BJ (cell line): Measurements from ENCODE around the gene ACSF2. TPM values are rescaled to one million over a fixed set of nuclear protein-coding genes. Genes with fewer than 3 reads are reported as not detected.

Experiments used
- CTCF ChIA-PET: fragments of 350-600 bp; formaldehyde crosslinking; extraction: SDS; loops from one replicate; lab custom pipeline; 2021; ENCODE audit warnings: antibody characterized with exemption, inconsistent platforms; lab: Yijun Ruan, JAX
- POLR2A ChIA-PET: fragments of 300-600 bp; sonication (Branson Sonifier 250); formaldehyde crosslinking; extraction: SDS; loops from one replicate; lab custom pipeline; 2021; ENCODE audit warnings: antibody characterized with exemption; lab: Charles Lee
- DNase-seq: peaks from one replicate; pipeline ENCODE4 v3.0.0-alpha.2; 2011; ENCODE audit warnings: low read depth
- H3K27me3 ChIP-seq: 2 replicates; pipeline ENCODE4 v1.6.0; 2011; ENCODE audit warnings: low read length; ENCODE audit not compliant: control insufficient read depth, insufficient read depth
- H3K36me3 ChIP-seq: 2 replicates; pipeline ENCODE4 v1.5.1; 2011; ENCODE audit warnings: low read length; ENCODE audit not compliant: control insufficient read depth, insufficient read depth
- H3K4me3 ChIP-seq: 2 replicates; pipeline ENCODE4 v1.5.1; 2011; ENCODE audit warnings: low read depth, mild to moderate bottlenecking, control low read depth, low read length
- CTCF ChIP-seq: IDR thresholded peaks from 2 replicates; pipeline ENCODE4 v1.5.1; 2011; ENCODE audit warnings: low read depth, mild to moderate bottlenecking, control low read depth, inconsistent platforms, low read length, moderate library complexity; ENCODE audit not compliant: insufficient read depth
- polyA plus RNA-seq: library from polyadenylated mRNA; depleted of rRNA; stranded (reverse); fragments of >200 nt; gene quantifications from 2 replicates; pipeline ENCODE4 v1.2.3, GENCODE V29; 2011

Gene ACSF2
- polyA plus RNA-seq, 1 experiment: 25.4 TPM

- CTCF ChIA-PET: interaction anchor here (3.8 kb wide), 1 partner anchor 9 kb away, joined by 19 read pairs; the partner anchor contains the start of gene RSAD1
- H3K36me3 ChIP-seq: no peaks in the 10 kb centered on the region; the same call in 1 of the 2 replicates
- no peak for DNase-seq
- peaks cover 20% of the 10 kb centered on the region for H3K27me3 ChIP-seq
- POLR2A ChIA-PET: no interaction called here
- peak overlapping the region; percentile 25 for H3K4me3 ChIP-seq
- TF ChIP-seq CTCF: no peak
Measured at GRCh38 chr17:50469208-50469605, 43.2 kb downstream of the ACSF2 start.

DNA sequence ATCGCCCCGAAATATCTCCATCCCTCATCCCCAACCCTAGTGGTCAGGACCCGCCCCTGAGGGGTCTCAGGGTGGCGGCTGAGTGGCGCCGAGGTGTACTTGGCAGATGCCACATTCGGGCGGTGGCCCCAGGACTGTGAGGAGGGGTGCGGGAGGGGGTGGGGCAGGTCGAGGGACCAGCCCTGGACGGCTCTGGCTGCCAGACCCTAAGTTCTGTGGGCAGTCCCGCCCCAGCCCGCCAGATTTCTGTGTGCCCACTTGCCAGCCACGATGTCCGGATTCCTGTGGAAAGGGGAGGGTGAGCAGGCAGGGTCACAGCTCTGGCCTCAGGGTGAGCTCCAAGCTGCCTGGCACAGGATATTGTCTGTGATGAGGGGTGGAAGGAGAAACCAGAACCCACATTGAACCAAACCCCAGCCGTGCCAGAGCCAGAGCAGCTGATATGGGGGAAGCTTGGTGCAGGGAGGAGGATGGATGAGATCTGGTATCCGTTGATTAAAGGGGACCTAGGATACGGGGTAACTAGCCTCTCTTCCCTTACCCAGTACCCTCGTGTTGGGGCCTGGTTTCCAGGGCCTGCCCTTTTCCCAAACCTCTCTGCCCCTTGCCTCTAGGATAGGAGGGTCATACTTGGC, 43.8 kb downstream of the ACSF2 start:
- Histone ChIP-seq H3K36me3 (no peaks in the 10 kb centered on the region; the same call in 1 of the 2 replicates), H3K4me3 (no peak overlapping the region), H3K27me3 (peaks cover 20% of the 10 kb centered on the region)
- DNase-seq: no peak
- CTCF ChIA-PET: interaction anchor here (1.3 to 3.8 kb wide), 2 partner anchors 9 kb away, joined by 4 to 19 read pairs; partner anchors contain the start of gene RSAD1
- no peak for TF ChIP-seq CTCF
- POLR2A ChIA-PET: no interaction called here

- no peak for TF ChIP-seq CTCF
- CTCF ChIA-PET: interaction anchor here (1.3 kb wide), 1 partner anchor 9 kb away, joined by 4 read pairs; the partner anchor contains the start of gene RSAD1
- H3K4me3 ChIP-seq: no peak overlapping the region
- POLR2A ChIA-PET: no interaction called here
- peaks cover 20% of the 10 kb centered on the region for H3K27me3 ChIP-seq
- no peaks in the 10 kb centered on the region; the same call in 1 of the 2 replicates for H3K36me3 ChIP-seq
- no peak for DNase-seq
Measured at GRCh38 chr17:50470426-50470825, 44.4 kb downstream of the ACSF2 start.

DNA sequence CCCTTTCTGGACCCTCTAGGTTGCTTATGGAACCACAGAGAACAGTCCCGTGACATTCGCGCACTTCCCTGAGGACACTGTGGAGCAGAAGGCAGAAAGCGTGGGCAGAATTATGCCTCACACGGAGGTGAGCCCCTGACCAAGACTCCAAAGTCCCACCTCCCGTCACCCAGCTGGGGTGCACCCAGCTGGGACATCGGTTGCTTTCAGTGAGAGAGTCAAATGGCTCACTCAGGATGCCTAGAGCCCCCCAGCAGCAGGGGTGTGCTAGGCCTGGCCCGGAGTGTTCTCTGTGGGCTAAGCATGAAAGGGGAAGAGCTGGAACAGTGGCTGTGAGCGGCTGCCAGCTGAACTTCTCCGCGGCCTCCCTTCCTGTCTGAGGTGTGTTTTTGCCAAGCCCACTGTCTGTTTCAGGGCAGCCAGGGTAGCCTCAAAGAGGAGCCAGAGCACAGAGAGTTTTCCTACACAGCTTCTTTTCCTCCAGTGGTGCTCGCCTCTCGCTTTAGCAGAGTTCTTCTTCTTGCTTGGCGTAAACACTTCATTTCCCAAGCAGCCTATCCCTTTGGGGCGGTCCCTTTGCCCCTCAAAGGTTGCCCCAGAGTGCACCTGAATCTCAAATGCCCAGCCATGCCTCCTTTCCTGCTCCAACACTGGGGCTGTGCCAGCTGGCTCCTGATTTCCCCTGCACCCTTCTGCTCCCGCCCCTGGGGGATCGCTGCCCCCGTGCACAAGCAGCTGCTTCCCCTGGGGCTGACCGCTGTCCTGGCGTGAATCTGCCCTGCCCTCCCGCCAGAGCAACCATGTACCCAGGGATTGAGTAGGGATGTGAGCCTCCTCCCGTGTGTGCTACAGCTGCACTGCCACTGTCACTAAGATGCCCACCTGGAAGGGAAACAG, 45.2 kb downstream of the ACSF2 start:
- ChIA-PET CTCF (interaction anchor here (0.9 to 1.3 kb wide), 2 partner anchors 8 to 35 kb away, joined by 3 to 4 read pairs; partner anchors contain the start of gene RSAD1), POLR2A (interaction anchor here (0.6 kb wide), 1 partner anchor 13 kb away, joined by 4 read pairs; no protein-coding TSS in a partner anchor)
- Histone ChIP-seq H3K4me3 (no peak overlapping the region), H3K27me3 (peaks cover 20% of the 10 kb centered on the region), H3K36me3 (no peaks in the 10 kb centered on the region; the same call in 1 of the 2 replicates)
- TF ChIP-seq CTCF: no peak
- DNase-seq: no peak

GRCh38 chr17:50472286-50472685, 46.3 kb downstream of the ACSF2 start:
- H3K36me3 ChIP-seq: no peaks in the 10 kb centered on the region; the same call in 1 of the 2 replicates
- no peak for DNase-seq
- no peak overlapping the region for H3K4me3 ChIP-seq
- POLR2A ChIA-PET: no interaction called here
- CTCF ChIA-PET: interaction anchor here (0.6 to 1.6 kb wide), 5 partner anchors 18 to 75 kb away, joined by 3 to 5 read pairs (median 4); partner anchors contain the start of gene LRRC59
- peaks cover 17% of the 10 kb centered on the region for H3K27me3 ChIP-seq
- no peak for TF ChIP-seq CTCF
